ENCODE results near the gene STH. TPM values are rescaled to one million over a fixed set of nuclear protein-coding genes. Genes with fewer than 3 reads are reported as not detected.

STH gene
- polyA plus RNA-seq, 2 of the 4 experiments (the other 2 are of a cell fraction): not detected

DNA sequence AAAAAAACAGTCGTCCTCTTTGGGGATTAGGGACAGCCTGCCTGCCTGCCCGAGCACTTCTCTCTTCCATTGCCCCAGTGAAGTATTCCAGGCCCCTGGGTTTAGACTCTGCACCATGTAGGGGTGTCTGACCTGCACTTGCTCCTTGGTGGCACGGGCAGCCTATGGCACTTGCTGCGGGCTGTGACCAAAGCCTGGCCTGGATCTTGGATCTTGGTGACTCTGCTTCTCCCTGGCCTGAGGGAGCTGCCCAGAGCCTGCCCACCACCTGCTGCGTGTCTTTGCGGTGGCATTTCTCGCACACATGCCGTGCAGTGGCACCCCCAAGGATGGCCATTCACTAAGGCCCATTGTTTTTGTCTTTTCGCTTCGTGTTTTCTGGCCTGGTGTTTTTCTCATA is 6.1 kb upstream of the STH start:
- no peaks in the 10 kb centered on the region for H3K4me1 ChIP-seq
- DNase-seq (ENCODE audit: low read depth in 1 of 2, low spot score in 1 of 2): no peak
- FAIRE-seq: no peak
- WGBS (ENCODE audit: missing lambda C conversion rate): 75% methylated on average over 10 of the region's 10 CpGs
- H3K9me3 ChIP-seq: no peaks in the 10 kb centered on the region
- TF ChIP-seq, protein P1, sequence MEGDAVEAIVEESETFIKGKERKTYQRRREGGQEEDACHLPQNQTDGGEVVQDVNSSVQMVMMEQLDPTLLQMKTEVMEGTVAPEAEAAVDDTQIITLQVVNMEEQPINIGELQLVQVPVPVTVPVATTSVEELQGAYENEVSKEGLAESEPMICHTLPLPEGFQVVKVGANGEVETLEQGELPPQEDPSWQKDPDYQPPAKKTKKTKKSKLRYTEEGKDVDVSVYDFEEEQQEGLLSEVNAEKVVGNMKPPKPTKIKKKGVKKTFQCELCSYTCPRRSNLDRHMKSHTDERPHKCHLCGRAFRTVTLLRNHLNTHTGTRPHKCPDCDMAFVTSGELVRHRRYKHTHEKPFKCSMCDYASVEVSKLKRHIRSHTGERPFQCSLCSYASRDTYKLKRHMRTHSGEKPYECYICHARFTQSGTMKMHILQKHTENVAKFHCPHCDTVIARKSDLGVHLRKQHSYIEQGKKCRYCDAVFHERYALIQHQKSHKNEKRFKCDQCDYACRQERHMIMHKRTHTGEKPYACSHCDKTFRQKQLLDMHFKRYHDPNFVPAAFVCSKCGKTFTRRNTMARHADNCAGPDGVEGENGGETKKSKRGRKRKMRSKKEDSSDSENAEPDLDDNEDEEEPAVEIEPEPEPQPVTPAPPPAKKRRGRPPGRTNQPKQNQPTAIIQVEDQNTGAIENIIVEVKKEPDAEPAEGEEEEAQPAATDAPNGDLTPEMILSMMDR (IDR thresholded peaks at IDR 0.05): no peak
- TF ChIP-seq, protein P2, sequence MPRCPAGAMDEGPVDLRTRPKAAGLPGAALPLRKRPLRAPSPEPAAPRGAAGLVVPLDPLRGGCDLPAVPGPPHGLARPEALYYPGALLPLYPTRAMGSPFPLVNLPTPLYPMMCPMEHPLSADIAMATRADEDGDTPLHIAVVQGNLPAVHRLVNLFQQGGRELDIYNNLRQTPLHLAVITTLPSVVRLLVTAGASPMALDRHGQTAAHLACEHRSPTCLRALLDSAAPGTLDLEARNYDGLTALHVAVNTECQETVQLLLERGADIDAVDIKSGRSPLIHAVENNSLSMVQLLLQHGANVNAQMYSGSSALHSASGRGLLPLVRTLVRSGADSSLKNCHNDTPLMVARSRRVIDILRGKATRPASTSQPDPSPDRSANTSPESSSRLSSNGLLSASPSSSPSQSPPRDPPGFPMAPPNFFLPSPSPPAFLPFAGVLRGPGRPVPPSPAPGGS (IDR thresholded peaks at IDR 0.05): no peak
- TF ChIP-seq, protein P3, sequence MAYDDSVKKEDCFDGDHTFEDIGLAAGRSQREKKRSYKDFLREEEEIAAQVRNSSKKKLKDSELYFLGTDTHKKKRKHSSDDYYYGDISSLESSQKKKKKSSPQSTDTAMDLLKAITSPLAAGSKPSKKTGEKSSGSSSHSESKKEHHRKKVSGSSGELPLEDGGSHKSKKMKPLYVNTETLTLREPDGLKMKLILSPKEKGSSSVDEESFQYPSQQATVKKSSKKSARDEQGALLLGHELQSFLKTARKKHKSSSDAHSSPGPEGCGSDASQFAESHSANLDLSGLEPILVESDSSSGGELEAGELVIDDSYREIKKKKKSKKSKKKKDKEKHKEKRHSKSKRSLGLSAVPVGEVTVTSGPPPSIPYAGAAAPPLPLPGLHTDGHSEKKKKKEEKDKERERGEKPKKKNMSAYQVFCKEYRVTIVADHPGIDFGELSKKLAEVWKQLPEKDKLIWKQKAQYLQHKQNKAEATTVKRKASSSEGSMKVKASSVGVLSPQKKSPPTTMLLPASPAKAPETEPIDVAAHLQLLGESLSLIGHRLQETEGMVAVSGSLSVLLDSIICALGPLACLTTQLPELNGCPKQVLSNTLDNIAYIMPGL (CRISPR knock-in tag; IDR thresholded peaks at IDR 0.05; ENCODE audit: borderline replicate concordance): no peak
- TF ChIP-seq, protein P4, sequence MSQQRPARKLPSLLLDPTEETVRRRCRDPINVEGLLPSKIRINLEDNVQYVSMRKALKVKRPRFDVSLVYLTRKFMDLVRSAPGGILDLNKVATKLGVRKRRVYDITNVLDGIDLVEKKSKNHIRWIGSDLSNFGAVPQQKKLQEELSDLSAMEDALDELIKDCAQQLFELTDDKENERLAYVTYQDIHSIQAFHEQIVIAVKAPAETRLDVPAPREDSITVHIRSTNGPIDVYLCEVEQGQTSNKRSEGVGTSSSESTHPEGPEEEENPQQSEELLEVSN (IDR thresholded peaks at IDR 0.05; ENCODE audit: borderline replicate concordance, low read depth): no peak
- no peak for TF ChIP-seq RCOR1 (IDR thresholded peaks at IDR 0.05; ENCODE audit: low read depth, low read length)
- TF ChIP-seq JUNB (IDR thresholded peaks at IDR 0.05): no peak
- no peak for TF ChIP-seq GATA3 (IDR thresholded peaks at IDR 0.05; ENCODE audit: borderline replicate concordance)
- TF ChIP-seq ZSCAN20 (CRISPR knock-in tag; IDR thresholded peaks at IDR 0.05): no peak
- no peak for TF ChIP-seq MAZ (IDR thresholded peaks at IDR 0.05; ENCODE audit: borderline replicate concordance, low read depth, low read length)
- TF ChIP-seq ESRRA (IDR thresholded peaks at IDR 0.05; ENCODE audit: borderline replicate concordance, low read length): no peak
- no peak for TF ChIP-seq PHF8 (IDR thresholded peaks at IDR 0.05; ENCODE audit: borderline replicate concordance, low read depth)
- no peak for TF ChIP-seq NPAS2 (CRISPR knock-in tag; IDR thresholded peaks at IDR 0.05; ENCODE audit: borderline replicate concordance)
- no peak for TF ChIP-seq CBX2 (IDR thresholded peaks at IDR 0.05; ENCODE audit: borderline replicate concordance, low read depth)
- no peak for TF ChIP-seq EHF (CRISPR knock-in tag; IDR thresholded peaks at IDR 0.05)
- no peak for TF ChIP-seq POLR2AphosphoS2 (conservative IDR thresholded peaks at IDR 0.05; ENCODE audit: low read length)
- TF ChIP-seq ZFP36 (IDR thresholded peaks at IDR 0.05; ENCODE audit: borderline replicate concordance, partially characterized antibody): no peak
- CTCF ChIA-PET: interaction anchor here (0.7 to 5.1 kb wide), 6 partner anchors 9 to 818 kb away, joined by 3 to 34 read pairs (median 4); no protein-coding TSS in a partner anchor
- H3K4me2 ChIP-seq: no peak overlapping the region
- H3K27ac ChIP-seq: no peak overlapping the region
- POLR2A ChIA-PET: no interaction called here
- ATAC-seq: peak in 1 of 2 experiments; percentile 44; a peak in 3 of 6 replicates
- no peak overlapping the region for H3K4me3 ChIP-seq

DNA sequence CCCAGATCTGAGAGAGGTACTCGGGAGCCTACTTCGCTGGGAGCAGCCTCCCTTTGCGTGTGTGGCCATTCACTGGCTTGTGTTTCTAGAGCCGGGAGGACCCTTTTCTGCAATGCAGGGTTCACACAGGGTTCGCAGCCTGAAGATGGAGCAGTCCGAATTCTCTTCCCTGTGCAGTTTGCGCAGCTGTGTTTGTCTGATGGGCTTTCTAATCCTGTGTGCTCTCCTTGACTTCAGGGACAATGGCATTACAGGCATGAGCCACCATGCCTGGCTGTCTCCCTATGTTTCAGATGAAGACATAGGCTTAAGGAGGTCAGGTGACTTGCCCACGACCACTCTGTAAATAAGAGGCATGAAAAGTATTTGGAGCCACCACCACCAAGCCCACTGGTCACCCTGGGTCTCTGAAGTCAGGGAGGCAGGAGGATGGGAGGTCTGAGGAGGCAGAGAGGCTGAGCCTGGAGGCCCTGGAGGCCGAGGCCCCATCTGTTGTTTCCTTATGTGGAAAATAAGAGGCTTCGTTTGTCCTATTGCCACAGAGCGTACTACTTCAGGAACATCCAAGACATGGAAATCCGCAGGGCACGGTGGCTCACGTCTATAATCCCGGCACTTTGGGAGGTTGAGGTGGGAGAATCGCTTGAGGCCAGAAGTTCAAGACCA is 5.0 kb upstream of the STH start:
- Histone ChIP-seq H3K4me1 (no peaks in the 10 kb centered on the region), H3K9me3 (no peaks in the 10 kb centered on the region), H3K27ac (no peak overlapping the region), H3K4me2 (no peak overlapping the region), H3K4me3 (no peak overlapping the region)
- DNase-seq (ENCODE audit: low read depth in 1 of 2, low spot score in 1 of 2) (no peak), ATAC-seq (no peak), FAIRE-seq (no peak)
- 82% methylated on average over 16 of the region's 16 CpGs for WGBS (ENCODE audit: missing lambda C conversion rate)
- POLR2A ChIA-PET: no interaction called here
- CTCF ChIA-PET: interaction anchor here (0.9 to 5.1 kb wide), 3 partner anchors 8 to 945 kb away, joined by 3 to 34 read pairs (median 3); no protein-coding TSS in a partner anchor
- TF ChIP-seq SREBF2 (IDR thresholded peaks at IDR 0.05) (no peak), USF2 (IDR thresholded peaks at IDR 0.05) (no peak), EHMT2 (IDR thresholded peaks at IDR 0.05; ENCODE audit: low read depth) (no peak), JUNB (IDR thresholded peaks at IDR 0.05) (no peak), EP300 (IDR thresholded peaks at IDR 0.05) (no peak), CHD2 (IDR thresholded peaks at IDR 0.05; ENCODE audit: low read length, partially characterized antibody) (no peak), SMC3 (IDR thresholded peaks at IDR 0.05) (no peak), RARB (CRISPR knock-in tag; IDR thresholded peaks at IDR 0.05) (no peak), CBX8 (IDR thresholded peaks at IDR 0.05) (no peak), POLR2A (IDR thresholded peaks at IDR 0.05; ENCODE audit: low read length) (no peak)
- TF ChIP-seq, protein P3 (CRISPR knock-in tag; IDR thresholded peaks at IDR 0.05; ENCODE audit: borderline replicate concordance): no peak
- TF ChIP-seq, protein P5, sequence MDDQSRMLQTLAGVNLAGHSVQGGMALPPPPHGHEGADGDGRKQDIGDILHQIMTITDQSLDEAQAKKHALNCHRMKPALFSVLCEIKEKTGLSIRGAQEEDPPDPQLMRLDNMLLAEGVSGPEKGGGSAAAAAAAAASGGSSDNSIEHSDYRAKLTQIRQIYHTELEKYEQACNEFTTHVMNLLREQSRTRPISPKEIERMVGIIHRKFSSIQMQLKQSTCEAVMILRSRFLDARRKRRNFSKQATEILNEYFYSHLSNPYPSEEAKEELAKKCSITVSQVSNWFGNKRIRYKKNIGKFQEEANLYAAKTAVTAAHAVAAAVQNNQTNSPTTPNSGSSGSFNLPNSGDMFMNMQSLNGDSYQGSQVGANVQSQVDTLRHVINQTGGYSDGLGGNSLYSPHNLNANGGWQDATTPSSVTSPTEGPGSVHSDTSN (IDR thresholded peaks at IDR 0.05): no peak
- TF ChIP-seq, protein P6, sequence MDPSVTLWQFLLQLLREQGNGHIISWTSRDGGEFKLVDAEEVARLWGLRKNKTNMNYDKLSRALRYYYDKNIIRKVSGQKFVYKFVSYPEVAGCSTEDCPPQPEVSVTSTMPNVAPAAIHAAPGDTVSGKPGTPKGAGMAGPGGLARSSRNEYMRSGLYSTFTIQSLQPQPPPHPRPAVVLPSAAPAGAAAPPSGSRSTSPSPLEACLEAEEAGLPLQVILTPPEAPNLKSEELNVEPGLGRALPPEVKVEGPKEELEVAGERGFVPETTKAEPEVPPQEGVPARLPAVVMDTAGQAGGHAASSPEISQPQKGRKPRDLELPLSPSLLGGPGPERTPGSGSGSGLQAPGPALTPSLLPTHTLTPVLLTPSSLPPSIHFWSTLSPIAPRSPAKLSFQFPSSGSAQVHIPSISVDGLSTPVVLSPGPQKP (IDR thresholded peaks at IDR 0.05; ENCODE audit: low read depth, low read length): no peak

Data from A549 (cell line).